Astrocyte (in vitro differentiated cells and primary cell): ENCODE data around the gene GALNT7.

Experiments used
- CTCF ChIP-seq: IDR thresholded peaks from 2 replicates; pipeline ENCODE4 v1.5.1; 2011; ENCODE audit warnings: low read depth, mild to moderate bottlenecking, inconsistent platforms, low read length, moderate library complexity; ENCODE audit not compliant: insufficient read depth
- EZH2 ChIP-seq: IDR thresholded peaks from 2 replicates; pipeline ENCODE4 v1.6.1; 2012; ENCODE audit warnings: mild to moderate bottlenecking, low read length, inconsistent platforms; ENCODE audit not compliant: insufficient read depth

- no peak for TF ChIP-seq CTCF
- TF ChIP-seq EZH2: no peak
These were observed 30.0 kb upstream of the GALNT7 start for GRCh38 chr4:173138624-173139023.
